Fibroblast of mammary gland (primary cell): ENCODE measurements around the gene SLC9A3.
"Not testable (repeated sequence)": the region's sequence is repeated elsewhere in the genome, so short reads cannot be mapped to it uniquely, and the experiment has no call there.

Source experiments
- DNase-seq: peaks from one replicate; pipeline ENCODE4 v3.0.0-alpha.2; 2010; ENCODE audit warnings: low read depth
- H3K4me3 ChIP-seq: 2 replicates; pipeline ENCODE4 v1.5.1; 2011; ENCODE audit warnings: low read depth, mild to moderate bottlenecking, low read length, moderate library complexity; ENCODE audit not compliant: control insufficient read depth
- TF ChIP-seq, protein P1 (sequence below): conservative IDR thresholded peaks from 2 replicates; pipeline ENCODE4 v1.5.1; 2011; ENCODE audit warnings: low read depth, low read length, inconsistent platforms; ENCODE audit not compliant: control insufficient read depth, insufficient read depth

SLC9A3 gene

DNA sequence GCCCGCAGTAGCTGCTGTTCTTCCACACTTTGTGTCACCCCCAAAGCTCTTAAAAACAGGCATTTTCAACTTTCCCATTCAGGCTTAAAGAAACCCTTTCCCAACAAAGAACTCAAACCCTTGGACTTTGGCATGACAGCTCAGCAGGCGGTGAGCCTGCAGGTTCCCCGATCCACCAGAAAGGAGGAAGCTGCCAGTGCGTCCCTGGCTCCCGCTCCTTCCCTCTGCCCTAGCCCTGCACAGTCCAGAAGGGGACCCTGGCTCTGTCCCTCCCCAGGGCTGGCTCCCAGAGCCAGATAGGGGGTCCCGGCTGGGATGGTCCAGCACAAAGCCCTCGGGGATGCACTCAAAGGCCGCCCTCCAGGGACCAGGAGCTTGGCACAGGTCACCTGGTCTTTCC lies 9.6 kb downstream of the SLC9A3 start:
- TF ChIP-seq, protein P1, sequence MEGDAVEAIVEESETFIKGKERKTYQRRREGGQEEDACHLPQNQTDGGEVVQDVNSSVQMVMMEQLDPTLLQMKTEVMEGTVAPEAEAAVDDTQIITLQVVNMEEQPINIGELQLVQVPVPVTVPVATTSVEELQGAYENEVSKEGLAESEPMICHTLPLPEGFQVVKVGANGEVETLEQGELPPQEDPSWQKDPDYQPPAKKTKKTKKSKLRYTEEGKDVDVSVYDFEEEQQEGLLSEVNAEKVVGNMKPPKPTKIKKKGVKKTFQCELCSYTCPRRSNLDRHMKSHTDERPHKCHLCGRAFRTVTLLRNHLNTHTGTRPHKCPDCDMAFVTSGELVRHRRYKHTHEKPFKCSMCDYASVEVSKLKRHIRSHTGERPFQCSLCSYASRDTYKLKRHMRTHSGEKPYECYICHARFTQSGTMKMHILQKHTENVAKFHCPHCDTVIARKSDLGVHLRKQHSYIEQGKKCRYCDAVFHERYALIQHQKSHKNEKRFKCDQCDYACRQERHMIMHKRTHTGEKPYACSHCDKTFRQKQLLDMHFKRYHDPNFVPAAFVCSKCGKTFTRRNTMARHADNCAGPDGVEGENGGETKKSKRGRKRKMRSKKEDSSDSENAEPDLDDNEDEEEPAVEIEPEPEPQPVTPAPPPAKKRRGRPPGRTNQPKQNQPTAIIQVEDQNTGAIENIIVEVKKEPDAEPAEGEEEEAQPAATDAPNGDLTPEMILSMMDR: no peak
- no peak overlapping the region for H3K4me3 ChIP-seq
- DNase-seq: no peak

DNA sequence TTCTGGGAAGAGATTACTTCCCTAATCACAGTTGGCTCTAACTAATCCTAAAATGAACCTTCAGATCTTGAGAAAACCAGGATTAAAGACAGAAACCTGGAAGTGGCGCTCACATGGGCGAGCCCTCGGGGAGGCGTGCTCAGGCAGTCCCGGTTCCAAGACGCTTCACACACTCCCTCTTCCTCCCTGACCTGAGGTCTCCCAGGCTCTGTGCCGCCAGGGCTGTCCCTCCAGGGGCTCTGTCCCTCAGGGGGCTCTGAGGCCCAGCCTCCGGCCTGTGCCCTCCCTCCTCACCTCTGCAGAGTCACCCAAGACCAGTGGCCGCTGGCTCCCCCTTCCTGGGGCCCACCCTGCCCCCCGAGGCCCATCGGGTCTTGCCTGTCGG lies 10.2 kb downstream of the SLC9A3 start:
- TF ChIP-seq, protein P1: no peak
- H3K4me3 ChIP-seq: no peak overlapping the region
- DNase-seq: no peak

DNA sequence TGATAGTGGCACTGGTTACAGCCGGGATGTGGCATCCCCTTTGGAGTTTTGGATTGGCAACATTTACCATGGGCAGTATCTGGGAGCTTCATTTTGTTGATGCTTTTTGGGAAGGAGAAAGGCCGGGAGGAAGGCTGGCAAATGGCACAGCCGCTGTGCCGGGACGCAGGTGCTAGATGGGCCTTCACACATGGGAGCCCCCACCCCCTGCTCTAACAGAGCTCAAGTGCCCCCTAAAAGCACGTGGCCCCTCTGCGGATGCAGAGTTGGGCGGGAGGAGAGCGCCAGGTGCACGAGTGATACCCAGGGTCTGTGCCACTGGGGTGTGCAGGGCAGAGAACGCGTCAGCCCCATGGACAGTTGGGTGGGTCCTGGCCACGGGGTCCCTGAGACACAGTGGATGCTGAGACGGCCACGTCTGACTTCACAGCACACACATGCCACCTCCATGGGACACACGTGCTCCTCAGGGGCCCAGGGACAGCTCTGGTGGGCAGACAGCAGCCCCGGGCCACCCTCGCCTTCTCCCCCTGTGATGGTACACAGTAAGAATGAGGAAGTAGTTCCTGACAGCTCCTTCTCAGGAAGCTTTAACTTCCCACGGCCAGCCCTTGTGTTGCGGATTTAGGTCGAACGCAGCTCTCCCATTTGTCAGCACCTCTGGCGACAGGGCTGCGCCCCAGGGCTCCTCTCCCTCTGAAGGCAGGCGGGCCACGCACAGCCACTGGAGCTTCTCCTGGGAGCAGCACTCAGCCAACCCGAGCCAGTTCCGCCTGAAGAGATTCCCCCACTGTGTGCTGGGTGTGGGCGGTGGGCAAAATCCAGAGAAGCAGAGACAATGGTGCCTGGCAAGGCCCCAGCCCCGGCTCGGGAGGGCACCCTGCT lies 10.8 kb downstream of the SLC9A3 start:
- DNase-seq: no peak
- TF ChIP-seq, protein P1: no peak
- no peak overlapping the region for H3K4me3 ChIP-seq

DNA sequence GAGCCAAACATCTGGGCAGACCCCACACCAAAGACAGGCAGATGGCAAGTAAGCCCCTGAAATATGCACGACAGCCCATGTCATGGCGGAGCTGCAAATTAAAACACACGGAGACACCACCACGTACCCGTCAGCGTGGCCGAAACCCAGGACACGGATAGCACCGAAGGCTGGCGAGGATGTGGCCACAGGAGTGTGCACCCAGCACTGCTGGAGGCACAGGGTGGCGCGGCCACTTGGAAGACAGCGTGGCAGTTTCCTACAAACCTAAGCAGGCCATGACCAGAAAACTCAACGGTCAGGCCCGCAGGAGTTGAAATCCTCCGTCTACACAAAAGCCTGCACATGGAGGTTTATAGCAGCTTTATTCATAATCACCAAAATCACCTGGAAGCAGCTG lies 12.8 kb downstream of the SLC9A3 start:
- H3K4me3 ChIP-seq: no peak overlapping the region
- TF ChIP-seq, protein P1: no peak
- no peak for DNase-seq

DNA sequence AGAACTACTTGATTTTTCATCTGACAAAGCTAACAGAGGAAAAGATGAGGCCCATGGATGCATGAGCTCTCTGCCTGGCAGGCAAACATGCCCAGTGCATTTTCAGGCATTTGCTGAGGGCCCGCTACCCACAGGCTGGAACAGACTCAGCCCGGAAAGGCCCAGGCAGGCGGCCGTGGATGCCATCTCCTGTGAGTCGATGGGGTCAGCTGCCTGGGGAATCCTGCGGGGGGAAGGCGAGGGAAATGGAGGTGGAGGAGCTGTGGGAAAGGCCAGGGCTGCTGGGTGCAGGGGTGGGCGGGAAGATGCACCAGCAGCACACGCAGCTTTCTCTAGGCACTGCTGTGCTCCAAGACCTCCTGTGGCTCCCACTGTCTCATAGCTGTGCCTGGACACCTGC lies 13.7 kb downstream of the SLC9A3 start:
- TF ChIP-seq, protein P1: no peak
- DNase-seq: no peak
- no peak overlapping the region for H3K4me3 ChIP-seq

DNA sequence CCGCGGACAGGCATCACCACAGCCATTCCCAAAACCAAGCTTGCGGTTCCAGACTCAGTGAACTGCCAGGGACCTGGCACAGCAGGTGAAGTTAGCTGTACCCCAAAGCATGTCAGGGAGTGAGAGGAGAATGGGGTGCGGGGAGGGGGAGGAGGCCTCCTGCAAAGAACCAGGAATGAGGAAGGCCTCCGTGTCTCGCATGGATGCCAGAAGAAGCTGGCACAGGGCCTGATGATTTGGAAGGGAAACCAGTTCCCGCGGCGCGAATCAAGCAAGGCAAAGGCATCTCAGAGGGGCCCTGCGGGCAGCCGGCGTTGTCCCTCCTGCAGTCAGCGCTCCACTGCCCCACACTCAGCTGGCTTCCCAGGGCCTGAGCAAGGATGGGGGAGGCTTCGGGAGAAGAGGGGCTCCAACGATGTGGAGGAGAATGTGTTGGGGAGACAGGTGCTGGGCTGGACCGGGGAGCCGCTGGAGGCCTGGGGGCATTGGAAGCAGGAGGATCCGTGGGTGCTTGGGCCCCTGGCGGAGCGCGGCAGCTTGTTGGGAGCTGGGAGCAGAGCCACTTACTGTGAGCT lies 14.6 kb downstream of the SLC9A3 start:
- no peak overlapping the region for H3K4me3 ChIP-seq
- no peak for DNase-seq

DNA sequence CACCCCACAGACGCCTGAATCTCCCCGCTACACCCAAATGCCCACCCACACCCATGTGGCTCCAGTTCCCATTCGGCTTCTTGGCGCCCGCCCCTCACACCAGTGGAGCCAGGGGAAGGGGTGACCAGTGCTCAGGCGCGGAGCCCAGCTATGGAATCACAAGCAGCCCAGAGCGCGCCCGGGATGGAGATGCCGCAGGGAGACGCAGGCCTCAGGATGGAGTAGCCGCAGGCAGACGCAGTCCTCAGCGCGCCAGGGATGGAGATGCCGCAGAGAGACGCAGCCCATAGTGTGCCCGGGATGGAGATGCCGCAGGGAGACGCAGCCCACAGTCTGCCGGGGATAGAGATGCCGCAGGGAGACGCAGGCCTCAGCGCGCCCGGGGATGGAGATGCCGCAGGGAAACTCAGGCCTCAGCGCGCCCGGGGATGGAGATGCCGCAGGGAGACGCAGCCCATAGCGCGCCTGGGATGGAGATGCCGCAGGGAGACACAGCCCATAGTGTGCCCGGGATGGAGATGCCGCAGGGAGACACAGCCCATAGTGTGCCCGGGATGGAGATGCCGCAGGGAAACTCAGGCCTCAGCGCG lies 16.2 kb downstream of the SLC9A3 start:
- H3K4me3 ChIP-seq, DNase-seq: not testable (repeated sequence)

More for the DNA sequence above, 14.6 kb downstream of the SLC9A3 start:
- TF ChIP-seq, protein P1: no peak
